Measurements from ENCODE around the gene GADD45A. TPM values are rescaled to one million over a fixed set of nuclear protein-coding genes. Genes with fewer than 3 reads are reported as not detected.

GADD45A gene
- total RNA-seq, 1 donor from 2014 or later: 33.5 TPM

- Mint-ChIP-seq H3K27me3 (ENCODE audit: low read depth) (peaks cover 4% of the 10 kb centered on the region), H3K4me1 (ENCODE audit: low read depth) (peaks cover 22% of the 10 kb centered on the region), H3K9me3 (no peaks in the 10 kb centered on the region), H3K27ac (peak overlapping the region; percentile 83), H3K36me3 (ENCODE audit: low read depth) (no peaks in the 10 kb centered on the region), H3K4me3 (ENCODE audit: low read depth) (no peak overlapping the region)
- no peak for DNase-seq (ENCODE audit: low spot score)
- intact Hi-C loops (cut with micrococcal nuclease): loop anchor here (1.0 to 2.0 kb wide), 2 partner anchors 17 to 22 kb away; no protein-coding TSS in a partner anchor
Observed at GRCh38 chr1:67700692-67701410, 15.8 kb downstream of the GADD45A start.

- Mint-ChIP-seq H3K4me1 (ENCODE audit: low read depth) (peaks cover 18% of the 10 kb centered on the region), H3K27ac (no peak overlapping the region)
- intact Hi-C loops (cut with micrococcal nuclease): loop anchor here (2.0 kb wide), 1 partner anchor 21 kb away; no protein-coding TSS in a partner anchor
Observed at GRCh38 chr1:67701876-67702275, 16.9 kb downstream of the GADD45A start.

GRCh38 chr1:67704351-67704750, 19.4 kb downstream of the GADD45A start:
- no peaks in the 10 kb centered on the region for H3K9me3 Mint-ChIP-seq
- H3K27me3 Mint-ChIP-seq (ENCODE audit: low read depth): peaks cover 6% of the 10 kb centered on the region
- intact Hi-C loops (cut with micrococcal nuclease): no loop called here
- no peaks in the 10 kb centered on the region for H3K36me3 Mint-ChIP-seq (ENCODE audit: low read depth)
- peaks cover 17% of the 10 kb centered on the region for H3K4me1 Mint-ChIP-seq (ENCODE audit: low read depth)
- H3K4me3 Mint-ChIP-seq (ENCODE audit: low read depth): no peak overlapping the region
- no peak for DNase-seq (ENCODE audit: low spot score)
- H3K27ac Mint-ChIP-seq: no peak overlapping the region

More at GRCh38 chr1:67701876-67702275, 16.9 kb downstream of the GADD45A start:
- DNase-seq (ENCODE audit: low spot score): no peak
- Mint-ChIP-seq H3K27me3 (ENCODE audit: low read depth) (peaks cover 6% of the 10 kb centered on the region), H3K9me3 (no peaks in the 10 kb centered on the region), H3K4me3 (ENCODE audit: low read depth) (no peak overlapping the region), H3K36me3 (ENCODE audit: low read depth) (no peaks in the 10 kb centered on the region)

GRCh38 chr1:67705735-67706453, 20.9 kb downstream of the GADD45A start:
- peaks cover 6% of the 10 kb centered on the region for H3K27me3 Mint-ChIP-seq (ENCODE audit: low read depth)
- intact Hi-C loops (cut with micrococcal nuclease): no loop called here
- DNase-seq (ENCODE audit: low spot score): no peak
- H3K27ac Mint-ChIP-seq: no peak overlapping the region
- no peaks in the 10 kb centered on the region for H3K36me3 Mint-ChIP-seq (ENCODE audit: low read depth)
- H3K4me1 Mint-ChIP-seq (ENCODE audit: low read depth): peaks cover 6% of the 10 kb centered on the region
- no peak overlapping the region for H3K4me3 Mint-ChIP-seq (ENCODE audit: low read depth)
- H3K9me3 Mint-ChIP-seq: no peaks in the 10 kb centered on the region

GRCh38 chr1:67708606-67709005, 23.6 kb downstream of the GADD45A start:
- Mint-ChIP-seq H3K36me3 (ENCODE audit: low read depth) (no peaks in the 10 kb centered on the region), H3K4me1 (ENCODE audit: low read depth) (no peaks in the 10 kb centered on the region), H3K4me3 (ENCODE audit: low read depth) (no peak overlapping the region), H3K9me3 (no peaks in the 10 kb centered on the region), H3K27ac (no peak overlapping the region), H3K27me3 (ENCODE audit: low read depth) (peaks cover 4% of the 10 kb centered on the region)
- intact Hi-C loops (cut with micrococcal nuclease): no loop called here
- no peak for DNase-seq (ENCODE audit: low spot score)

GRCh38 chr1:67710417-67710816, 25.4 kb downstream of the GADD45A start:
- no peak for DNase-seq (ENCODE audit: low spot score)
- intact Hi-C loops (cut with micrococcal nuclease): no loop called here
- no peak overlapping the region for H3K27ac Mint-ChIP-seq
- no peaks in the 10 kb centered on the region for H3K9me3 Mint-ChIP-seq
- H3K4me3 Mint-ChIP-seq (ENCODE audit: low read depth): no peak overlapping the region
- H3K27me3 Mint-ChIP-seq (ENCODE audit: low read depth): peaks cover 4% of the 10 kb centered on the region
- H3K36me3 Mint-ChIP-seq (ENCODE audit: low read depth): no peaks in the 10 kb centered on the region
- H3K4me1 Mint-ChIP-seq (ENCODE audit: low read depth): no peaks in the 10 kb centered on the region

- DNase-seq (ENCODE audit: low spot score): no peak
- Mint-ChIP-seq H3K9me3 (no peaks in the 10 kb centered on the region), H3K27me3 (ENCODE audit: low read depth) (peaks cover 2% of the 10 kb centered on the region), H3K4me1 (ENCODE audit: low read depth) (no peaks in the 10 kb centered on the region), H3K4me3 (ENCODE audit: low read depth) (no peak overlapping the region), H3K27ac (no peak overlapping the region), H3K36me3 (ENCODE audit: low read depth) (no peaks in the 10 kb centered on the region)
- intact Hi-C loops (cut with micrococcal nuclease): no loop called here
Observed at GRCh38 chr1:67711158-67711854, 26.3 kb downstream of the GADD45A start.

- no peak overlapping the region for H3K27ac Mint-ChIP-seq
- intact Hi-C loops (cut with micrococcal nuclease): no loop called here
Observed at GRCh38 chr1:67711855-67712212, 26.8 kb downstream of the GADD45A start.

GRCh38 chr1:67713057-67713846, 28.3 kb downstream of the GADD45A start:
- Mint-ChIP-seq H3K9me3 (no peaks in the 10 kb centered on the region), H3K4me1 (ENCODE audit: low read depth) (no peaks in the 10 kb centered on the region)

More at GRCh38 chr1:67711855-67712212, 26.8 kb downstream of the GADD45A start:
- H3K27me3 Mint-ChIP-seq (ENCODE audit: low read depth): peaks cover 2% of the 10 kb centered on the region
- H3K4me1 Mint-ChIP-seq (ENCODE audit: low read depth): no peaks in the 10 kb centered on the region
- no peaks in the 10 kb centered on the region for H3K36me3 Mint-ChIP-seq (ENCODE audit: low read depth)
- H3K4me3 Mint-ChIP-seq (ENCODE audit: low read depth): no peak overlapping the region
- DNase-seq (ENCODE audit: low spot score): no peak
- no peaks in the 10 kb centered on the region for H3K9me3 Mint-ChIP-seq

GRCh38 chr1:67715819-67716218, 30.8 kb downstream of the GADD45A start:
- Mint-ChIP-seq H3K9me3 (no peaks in the 10 kb centered on the region), H3K36me3 (ENCODE audit: low read depth) (no peaks in the 10 kb centered on the region), H3K4me3 (ENCODE audit: low read depth) (no peak overlapping the region), H3K27me3 (ENCODE audit: low read depth) (peaks cover 2% of the 10 kb centered on the region), H3K27ac (no peak overlapping the region), H3K4me1 (ENCODE audit: low read depth) (no peaks in the 10 kb centered on the region)
- DNase-seq (ENCODE audit: low spot score): no peak
- intact Hi-C loops (cut with micrococcal nuclease): no loop called here

More at GRCh38 chr1:67713057-67713846, 28.3 kb downstream of the GADD45A start:
- intact Hi-C loops (cut with micrococcal nuclease): no loop called here
- Mint-ChIP-seq H3K4me3 (ENCODE audit: low read depth) (no peak overlapping the region), H3K27me3 (ENCODE audit: low read depth) (peaks cover 2% of the 10 kb centered on the region), H3K36me3 (ENCODE audit: low read depth) (no peaks in the 10 kb centered on the region), H3K27ac (no peak overlapping the region)
- DNase-seq (ENCODE audit: low spot score): no peak

- Mint-ChIP-seq H3K27me3 (ENCODE audit: low read depth) (peaks cover 2% of the 10 kb centered on the region), H3K4me3 (ENCODE audit: low read depth) (no peak overlapping the region), H3K36me3 (ENCODE audit: low read depth) (no peaks in the 10 kb centered on the region), H3K9me3 (no peaks in the 10 kb centered on the region), H3K27ac (no peak overlapping the region), H3K4me1 (ENCODE audit: low read depth) (no peaks in the 10 kb centered on the region)
- DNase-seq (ENCODE audit: low spot score): no peak
- intact Hi-C loops (cut with micrococcal nuclease): no loop called here
Observed at GRCh38 chr1:67716800-67717199, 31.8 kb downstream of the GADD45A start.

GRCh38 chr1:67717876-67718275, 32.9 kb downstream of the GADD45A start:
- no peaks in the 10 kb centered on the region for H3K36me3 Mint-ChIP-seq (ENCODE audit: low read depth)
- no peak for DNase-seq (ENCODE audit: low spot score)
- intact Hi-C loops (cut with micrococcal nuclease): no loop called here
- H3K4me3 Mint-ChIP-seq (ENCODE audit: low read depth): no peak overlapping the region
- H3K4me1 Mint-ChIP-seq (ENCODE audit: low read depth): no peaks in the 10 kb centered on the region
- no peaks in the 10 kb centered on the region for H3K9me3 Mint-ChIP-seq
- H3K27me3 Mint-ChIP-seq (ENCODE audit: low read depth): peaks cover 2% of the 10 kb centered on the region
- H3K27ac Mint-ChIP-seq: no peak overlapping the region

Data from activated T-helper 2 cell treated with anti-CD3 and anti-CD28 coated beads, Interferon-gamma antibody, Interleukin-2, Interleukin-4, amounts not matched to agents 10 μg/mL and 5 μg/mL and 100 μg/mL, durations not matched to agents 14 hours and 24 hours and 36 hours (primary cell).